Endodermal cell (in vitro differentiated cells): ENCODE data around the gene PDLIM5. TPM values are rescaled to one million over a fixed set of nuclear protein-coding genes. Genes with fewer than 3 reads are reported as not detected.

Experiments used
- DNase-seq: peaks from one replicate; pipeline ENCODE4 v3.0.0-alpha.2; 2017
- H3K27ac ChIP-seq: 2 replicates; pipeline ENCODE4 v1.5.1; 2013; ENCODE audit warnings: mild to moderate bottlenecking, low read depth, low read length, moderate library complexity
- H3K27me3 ChIP-seq: 2 replicates; pipeline ENCODE4 v1.6.1; 2013; ENCODE audit warnings: mild to moderate bottlenecking, low read length, moderate library complexity; ENCODE audit not compliant: insufficient read depth, control insufficient read depth, poor library complexity, severe bottlenecking
- H3K36me3 ChIP-seq: 2 replicates; pipeline ENCODE4 v1.7.0; 2013; ENCODE audit warnings: mild to moderate bottlenecking, low read length, moderate library complexity; ENCODE audit not compliant: control insufficient read depth, insufficient read depth
- H3K4me1 ChIP-seq: one replicate; pipeline ENCODE4 v1.7.0; 2013; ENCODE audit warnings: low read length; ENCODE audit not compliant: control insufficient read depth, insufficient read depth
- H3K4me3 ChIP-seq: 2 replicates; pipeline ENCODE4 v1.5.1; 2013; ENCODE audit warnings: mild to moderate bottlenecking, low read length, moderate library complexity
- H3K9ac ChIP-seq: 2 replicates; pipeline ENCODE4 v1.6.1; 2013; ENCODE audit warnings: mild to moderate bottlenecking, low read length, moderate library complexity; ENCODE audit not compliant: poor library complexity, severe bottlenecking; ENCODE audit errors: extremely low read depth
- H3K9me3 ChIP-seq: 2 replicates; pipeline ENCODE4 v1.6.1; 2013; ENCODE audit warnings: mild to moderate bottlenecking, low read length, moderate library complexity; ENCODE audit not compliant: control insufficient read depth
- H3K27ac Mint-ChIP-seq: 2 replicates; pipeline ENCODE4 v1.8.0; 2020; ENCODE audit warnings: mixed read lengths
- H3K27me3 Mint-ChIP-seq: 2 replicates; pipeline ENCODE4 v1.8.0; 2021; ENCODE audit warnings: mild to moderate bottlenecking, mixed read lengths; ENCODE audit not compliant: insufficient read depth
- H3K36me3 Mint-ChIP-seq: 2 replicates; pipeline ENCODE4 v1.8.0; 2020; ENCODE audit warnings: low read depth, mixed read lengths
- H3K4me1 Mint-ChIP-seq: 2 replicates; pipeline ENCODE4 v1.8.0; 2020; ENCODE audit warnings: mixed read lengths
- H3K4me3 Mint-ChIP-seq: 2 replicates; pipeline ENCODE4 v1.8.0; 2020; ENCODE audit warnings: mild to moderate bottlenecking, moderate library complexity, mixed read lengths
- H3K9me3 Mint-ChIP-seq: 2 replicates; pipeline ENCODE4 v1.8.0; 2020; ENCODE audit warnings: mild to moderate bottlenecking, mixed read lengths
- CTCF ChIP-seq: fragments of 200-600 bp; sonication (generic); conservative IDR thresholded peaks from 2 replicates; pipeline ENCODE4 v1.5.0; 2021; ENCODE audit warnings: antibody characterized with exemption, mild to moderate bottlenecking
- WGBS, 2 experiments: methylation state at CpG; one replicate each; pipeline versions ENCODE4 v1.1.5 to v1.1.7; 2013; ENCODE audit warnings: missing lambda C conversion rate in 2 of 2, mixed read lengths in 1 of 2; ENCODE audit not compliant: insufficient coverage in 1 of 2, insufficient read length in 1 of 2; 5-methylcytosine and 5-hydroxymethylcytosine counted together
- total RNA-seq, 2 donors: library from RNA; stranded (reverse); fragmentation: NEBNext Ultra II Directional in 1 of 2; extraction: Animal tissue kit (Norgen Biotek cat#: 25700) in 1 of 2; gene quantifications; 2 replicates in 1 of 2; 3 replicates in 1 of 2; pipeline ENCODE4 v1.2.1, GENCODE V29; 2021

The PDLIM5 gene
- total RNA-seq, 2 donors from 2014 or later = 91.0 to 149 TPM

DNA sequence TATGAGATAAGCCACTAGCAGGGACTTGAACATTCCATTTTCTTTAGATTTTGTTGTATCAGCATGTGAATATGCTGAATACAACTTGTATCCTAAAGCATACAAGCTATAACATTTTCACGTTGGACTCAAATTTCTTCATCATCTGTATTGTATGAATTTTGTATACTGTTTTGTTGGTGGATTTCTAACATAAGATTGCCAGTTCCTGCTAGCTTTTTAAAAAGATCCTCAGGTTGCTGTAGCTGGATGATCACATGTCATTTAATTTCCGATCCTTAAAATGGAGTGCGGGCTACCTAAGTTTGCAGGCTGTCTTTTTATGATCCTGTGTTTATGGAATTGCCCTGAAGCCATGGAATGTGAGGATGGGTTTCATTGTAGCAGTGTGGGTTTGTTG is 6.9 kb downstream of the PDLIM5 start:
- TF ChIP-seq CTCF = no peak
- no peak for DNase-seq
- H3K36me3 ChIP-seq = peaks cover 40% of the 10 kb centered on the region
- no peak overlapping the region for H3K9ac ChIP-seq
- no peak overlapping the region for H3K27ac ChIP-seq
- Mint-ChIP-seq H3K27ac (no peak overlapping the region), H3K27me3 (no peaks in the 10 kb centered on the region), H3K4me1 (peaks cover 59% of the 10 kb centered on the region), H3K4me3 (no peak overlapping the region), H3K9me3 (no peaks in the 10 kb centered on the region), H3K36me3 (peaks cover 21% of the 10 kb centered on the region)
- no peaks in the 10 kb centered on the region for H3K9me3 ChIP-seq
- H3K4me1 ChIP-seq = no peaks in the 10 kb centered on the region
- peak overlapping the region; percentile 13 for H3K4me3 ChIP-seq
- H3K27me3 ChIP-seq = no peaks in the 10 kb centered on the region
- 95 to 100% methylated on average over 1 to 3 of the region's 3 CpGs for WGBS, 2 experiments

DNA sequence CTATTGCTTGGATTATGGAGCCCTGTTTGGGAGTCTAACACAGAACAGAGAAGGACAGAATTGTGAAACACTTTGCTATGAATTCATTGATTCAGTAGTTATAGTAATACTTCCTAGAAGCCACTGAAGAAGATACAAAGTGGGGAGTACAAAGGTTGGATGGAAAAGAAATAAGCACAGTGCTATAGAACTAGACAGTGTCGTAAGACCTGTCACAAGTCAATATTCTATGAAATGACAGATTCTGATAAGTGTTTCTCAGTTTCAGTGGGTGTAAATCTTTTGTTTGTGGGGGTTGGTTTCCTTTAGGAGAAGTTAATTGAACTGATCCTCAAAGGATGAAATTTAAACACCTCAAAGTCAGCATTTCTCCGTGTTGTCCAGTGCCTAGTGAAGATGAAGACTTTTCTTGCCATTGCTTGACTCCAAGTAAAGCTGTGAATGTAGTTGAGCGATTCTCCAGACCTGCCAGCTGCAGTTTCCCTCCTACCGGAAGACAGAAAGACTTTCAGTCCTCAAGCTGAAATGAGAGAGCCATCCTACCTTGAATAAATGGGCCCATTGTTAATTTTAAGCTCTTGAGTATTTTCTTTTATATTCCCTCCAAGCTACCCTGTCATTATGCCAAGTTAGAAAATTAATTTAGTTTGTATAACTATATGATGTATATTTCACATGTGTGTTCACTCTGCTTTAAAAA is 7.9 kb downstream of the PDLIM5 start:
- no peaks in the 10 kb centered on the region for H3K9me3 Mint-ChIP-seq
- H3K36me3 Mint-ChIP-seq = peaks cover 21% of the 10 kb centered on the region
- Histone ChIP-seq H3K9me3 (no peaks in the 10 kb centered on the region), H3K27ac (no peak overlapping the region), H3K4me3 (peak overlapping the region; percentile 13), H3K9ac (no peak overlapping the region), H3K27me3 (no peaks in the 10 kb centered on the region), H3K36me3 (peaks cover 43% of the 10 kb centered on the region), H3K4me1 (no peaks in the 10 kb centered on the region)
- DNase-seq = no peak
- WGBS, 2 experiments = 60 to 73% methylated on average over 4 of the region's 4 CpGs
- H3K27me3 Mint-ChIP-seq = no peaks in the 10 kb centered on the region
- H3K4me1 Mint-ChIP-seq = peaks cover 57% of the 10 kb centered on the region
- peak overlapping the region; percentile 5 for H3K27ac Mint-ChIP-seq
- TF ChIP-seq CTCF = no peak
- peak overlapping the region; percentile 4 for H3K4me3 Mint-ChIP-seq

DNA sequence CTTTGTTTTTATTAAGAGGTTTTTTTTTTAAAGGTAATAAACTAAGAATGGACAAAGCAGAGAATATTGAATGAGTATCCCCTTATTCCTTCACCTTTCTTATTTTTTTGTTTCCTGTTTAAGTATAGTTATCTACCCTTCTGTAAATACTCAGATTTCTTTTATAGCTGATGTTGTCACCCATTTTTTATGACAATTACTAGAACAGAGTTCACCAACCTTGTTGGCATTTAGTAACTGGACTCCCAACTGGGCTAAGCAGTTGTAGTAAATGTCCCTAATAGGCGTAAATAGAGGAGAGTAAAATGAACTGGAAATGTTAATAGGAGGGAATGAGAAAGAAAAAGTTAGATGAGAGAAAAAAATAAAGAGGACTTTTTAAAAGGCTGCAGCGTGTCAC is 9.8 kb downstream of the PDLIM5 start:
- no peak overlapping the region for H3K27ac ChIP-seq

More for the DNA sequence above, 9.8 kb downstream of the PDLIM5 start:
- no peak overlapping the region for H3K4me3 Mint-ChIP-seq
- peaks cover 36% of the 10 kb centered on the region for H3K36me3 ChIP-seq
- H3K9me3 Mint-ChIP-seq = no peaks in the 10 kb centered on the region
- H3K27ac Mint-ChIP-seq = peak overlapping the region; percentile 26
- no peaks in the 10 kb centered on the region for H3K27me3 ChIP-seq
- TF ChIP-seq CTCF = no peak
- WGBS, 2 experiments = 93 to 100% methylated on average over 2 of the region's 2 CpGs
- peaks cover 51% of the 10 kb centered on the region for H3K4me1 Mint-ChIP-seq
- no peaks in the 10 kb centered on the region for H3K9me3 ChIP-seq
- H3K4me1 ChIP-seq = no peaks in the 10 kb centered on the region
- H3K36me3 Mint-ChIP-seq = peaks cover 13% of the 10 kb centered on the region
- no peak overlapping the region for H3K4me3 ChIP-seq
- H3K9ac ChIP-seq = no peak overlapping the region
- H3K27me3 Mint-ChIP-seq = no peaks in the 10 kb centered on the region
- DNase-seq = no peak
